HG02973 (cell line): ENCODE measurements around the gene ILDR2.
"Not testable (repeated sequence)": the region's sequence is repeated elsewhere in the genome, so short reads cannot be mapped to it uniquely, and the experiment has no call there.

Source experiments
- ATAC-seq: cut with Tn5 transposase; IDR thresholded peaks from one replicate; pipeline ENCODE4 v1.9.1; 2021; ENCODE audit warnings: moderate library complexity; ENCODE audit not compliant: unreplicated experiment

ILDR2 gene

DNA sequence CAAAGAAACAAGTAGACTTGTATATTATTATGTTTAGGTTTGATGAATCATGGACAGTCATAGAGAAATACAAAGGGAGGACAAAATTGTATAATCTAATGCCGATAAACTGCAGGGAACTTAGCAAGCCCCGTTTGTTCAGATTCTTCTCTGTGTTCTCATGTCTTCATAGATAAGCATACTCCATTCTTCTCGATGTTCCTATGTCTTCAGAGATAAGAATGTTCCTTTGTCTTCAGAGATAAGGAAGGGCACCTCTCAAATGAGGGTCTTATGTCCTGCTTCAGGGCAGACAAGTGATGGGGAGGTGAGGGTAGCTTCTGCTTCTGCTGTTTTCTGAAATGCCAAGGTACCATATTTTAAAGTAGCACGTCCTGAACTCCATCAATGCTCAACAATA is 79.6 kb downstream of the ILDR2 start:
- no peak for ATAC-seq

DNA sequence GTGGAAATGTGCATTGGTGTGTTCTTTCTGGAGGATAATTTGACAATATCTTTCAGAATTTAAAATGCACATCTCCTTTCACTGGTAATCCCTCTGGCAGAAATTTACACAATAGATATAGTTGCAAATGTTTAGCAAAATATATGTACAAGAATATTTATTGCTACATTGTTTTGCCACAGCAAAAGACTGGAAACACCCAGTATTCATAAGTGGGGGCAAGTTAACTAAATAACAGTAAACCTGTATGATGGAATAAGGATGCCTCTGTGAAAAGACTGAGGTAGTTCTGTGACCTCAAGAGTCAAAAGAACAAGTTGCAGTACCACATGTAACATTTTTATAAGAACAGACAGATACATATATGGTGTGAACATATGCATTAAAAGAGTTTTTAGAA is 85.6 kb downstream of the ILDR2 start:
- ATAC-seq, result no peak

DNA sequence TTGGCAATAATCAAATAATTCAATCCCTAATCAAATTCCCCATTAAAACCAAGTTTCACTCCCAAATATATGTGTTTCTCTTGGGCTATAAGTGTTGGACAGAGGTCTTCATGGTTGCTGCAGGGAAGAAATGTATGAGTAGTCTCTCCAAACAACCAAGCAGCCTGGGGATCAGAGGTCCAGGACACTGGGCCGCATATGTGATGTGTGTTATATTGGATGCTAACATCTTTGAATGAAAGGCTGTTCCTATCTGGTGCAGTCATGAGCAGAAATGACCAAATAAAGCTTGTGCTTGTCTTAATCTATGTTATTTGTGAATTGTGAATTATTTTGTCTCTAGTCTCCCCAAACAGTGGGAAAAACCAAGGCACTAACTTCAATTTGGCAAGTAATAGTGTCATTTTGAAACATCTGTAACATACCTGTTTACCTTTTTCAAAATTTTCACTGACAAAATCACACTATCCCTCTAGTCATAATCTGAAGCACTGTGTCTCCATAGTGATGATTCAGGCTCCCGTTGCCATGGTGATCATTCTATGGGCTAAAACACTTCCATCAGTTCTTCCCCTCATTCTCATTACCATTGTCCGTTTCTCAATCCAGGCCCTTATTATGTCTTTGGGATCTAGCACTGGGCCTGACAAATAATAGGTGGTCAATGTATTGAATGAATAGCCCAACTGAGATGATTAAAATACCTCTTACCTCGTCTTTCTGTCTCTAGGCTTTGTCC is 86.8 kb downstream of the ILDR2 start:
- no peak for ATAC-seq

DNA sequence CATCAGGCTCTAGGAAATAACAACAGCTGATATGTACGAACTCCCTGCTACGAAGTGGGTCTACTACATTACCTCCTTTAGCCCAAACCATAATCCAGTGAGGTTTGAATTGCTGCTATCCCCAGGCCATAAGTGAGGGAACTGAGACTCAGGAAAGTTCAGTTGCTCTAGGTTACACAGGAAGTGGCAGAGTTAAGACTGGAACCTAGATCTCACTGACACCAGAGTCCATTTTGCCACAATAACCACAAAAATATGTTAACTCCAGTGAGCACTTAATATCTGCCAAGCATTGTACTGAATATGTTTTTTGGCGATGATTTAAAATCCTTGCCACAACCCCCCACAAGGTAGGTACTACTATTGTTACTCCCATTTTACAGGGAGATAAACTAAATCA is 90.4 kb downstream of the ILDR2 start:
- ATAC-seq, result no peak

DNA sequence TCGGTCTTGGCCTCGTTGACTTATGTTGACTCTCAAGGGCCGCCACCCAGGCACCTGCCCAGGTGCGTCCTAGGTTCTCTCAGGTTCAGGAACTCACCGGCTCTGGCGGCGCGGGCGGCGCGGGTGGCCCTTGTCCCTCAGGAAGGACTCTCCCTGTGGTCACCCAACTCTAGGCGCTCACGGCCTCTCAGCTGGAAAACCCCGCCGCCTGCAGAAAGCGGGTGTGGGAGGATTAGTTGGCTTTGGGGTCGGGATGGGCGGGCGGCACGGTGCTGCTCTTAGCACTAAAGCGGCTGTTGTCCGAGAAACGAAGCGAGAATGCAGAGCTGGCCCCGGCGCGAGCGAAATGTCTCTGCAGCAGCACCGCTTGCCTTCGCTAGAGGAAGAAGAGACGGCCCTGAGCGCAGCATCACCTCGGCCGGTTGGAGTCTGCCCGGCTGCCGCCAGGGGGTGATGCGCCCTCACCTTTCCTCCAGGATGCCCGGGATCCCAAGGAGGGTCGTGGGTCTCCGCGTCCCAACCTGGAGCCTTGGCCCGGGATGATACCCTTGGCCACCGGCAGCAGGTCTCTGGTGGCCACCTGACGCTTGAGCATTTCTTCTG is 91.2 kb downstream of the ILDR2 start:
- peak; percentile 76 for ATAC-seq

DNA sequence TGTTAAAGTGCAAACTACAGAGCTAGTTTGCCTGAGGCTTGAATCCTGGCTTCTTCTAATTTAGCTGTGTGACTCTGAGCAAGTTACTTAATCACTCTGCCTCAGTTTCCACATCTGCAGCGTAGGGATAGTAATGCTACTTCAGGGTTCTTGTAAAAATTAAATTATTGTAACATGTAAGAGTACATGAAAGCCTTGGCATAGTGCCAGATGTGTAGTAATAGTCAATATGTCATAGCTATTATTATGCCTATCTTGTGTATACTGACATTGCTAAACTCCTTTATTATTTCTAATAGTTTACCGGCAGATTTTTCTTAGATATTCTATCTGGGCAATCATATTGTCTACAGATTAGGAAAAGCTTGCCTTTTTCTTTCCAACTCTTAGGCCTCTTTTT is 92.4 kb downstream of the ILDR2 start:
- no peak for ATAC-seq

DNA sequence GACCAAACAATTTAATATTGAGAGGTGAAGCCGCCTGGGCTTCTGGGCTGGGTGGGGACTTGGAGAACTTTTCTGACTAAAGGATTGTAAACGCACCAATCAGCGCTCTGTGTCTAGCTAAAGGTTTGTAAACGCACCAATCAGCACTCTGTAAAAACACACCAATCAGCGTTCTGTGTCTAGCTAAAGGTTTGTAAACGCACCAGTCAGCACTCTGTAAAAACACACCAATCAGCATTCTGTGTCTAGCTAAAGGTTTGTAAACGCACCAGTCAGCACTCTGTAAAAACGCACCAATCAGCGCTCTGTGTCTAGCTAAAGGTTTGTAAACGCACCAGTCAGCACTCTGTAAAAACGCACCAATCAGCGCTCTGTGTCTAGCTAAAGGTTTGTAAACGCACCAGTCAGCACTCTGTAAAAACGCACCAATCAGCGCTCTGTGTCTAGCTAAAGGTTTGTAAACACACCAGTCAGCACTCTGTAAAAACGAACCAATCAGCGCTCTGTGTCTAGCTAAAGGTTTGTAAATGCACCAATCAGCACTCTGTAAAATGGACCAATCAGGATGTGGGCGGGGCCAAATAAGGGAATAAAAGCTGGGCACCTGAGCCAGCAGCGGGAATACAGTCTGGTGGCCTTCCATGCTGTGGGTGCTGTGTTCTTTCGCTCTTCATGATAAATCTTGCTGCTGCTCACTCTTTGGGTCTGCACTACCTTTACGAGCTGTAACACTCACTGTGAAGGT is 97.0 kb downstream of the ILDR2 start:
- not testable (repeated sequence) for ATAC-seq

DNA sequence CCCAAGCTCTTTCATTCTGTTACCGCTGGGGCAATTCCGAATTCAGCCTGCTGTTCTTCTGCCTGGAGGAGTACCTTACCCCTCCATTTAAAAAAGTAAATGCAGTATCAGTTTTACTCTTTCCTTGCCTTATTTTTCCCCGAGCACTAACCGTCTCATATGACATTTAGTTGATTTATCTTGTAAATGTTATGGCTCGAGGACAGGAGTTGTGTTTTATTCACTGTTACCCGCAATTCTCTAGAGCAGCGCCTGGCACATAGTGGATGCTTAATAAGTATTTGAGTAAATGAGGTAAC is 98.9 kb downstream of the ILDR2 start:
- peak; percentile 0 for ATAC-seq

DNA sequence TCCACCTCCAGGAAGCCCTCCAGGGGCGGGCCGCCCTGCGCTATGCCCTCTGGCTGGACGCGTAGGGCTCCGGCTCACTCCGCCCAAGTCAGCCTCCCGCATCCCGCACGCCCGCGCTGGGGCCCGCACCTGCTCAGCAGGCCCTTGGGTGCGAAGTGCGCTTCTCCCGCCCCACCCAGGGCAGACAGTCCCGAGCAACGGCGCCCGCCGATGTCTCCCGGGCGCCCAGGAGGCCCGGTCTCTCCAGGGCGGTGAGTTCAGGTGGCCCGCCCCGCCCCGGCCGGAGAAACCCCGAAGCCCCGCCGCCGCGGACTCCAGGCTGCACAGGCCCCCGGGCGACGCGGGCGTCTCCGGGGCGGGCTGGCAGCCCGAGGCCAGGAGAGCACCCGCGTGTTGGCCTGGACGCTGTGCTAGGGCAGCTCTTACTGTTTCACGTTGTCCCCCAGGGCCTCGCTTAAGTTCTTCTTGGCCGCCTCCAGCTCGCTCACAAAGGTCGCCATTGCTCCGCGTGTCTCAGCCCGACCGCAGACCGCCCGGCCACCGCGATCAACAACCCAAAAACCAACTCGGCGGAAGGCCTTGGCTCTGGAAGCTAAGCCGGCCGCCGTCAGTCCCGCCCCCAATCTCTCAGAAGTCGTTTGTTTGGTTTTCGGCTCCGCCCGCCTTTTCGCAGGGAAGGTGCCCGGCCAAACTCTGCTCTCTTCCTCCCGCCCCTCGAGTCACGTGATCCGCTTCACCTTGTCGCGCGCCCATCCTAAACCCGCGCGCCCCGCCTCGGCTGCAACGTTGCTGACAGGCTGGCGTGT is 99.4 kb downstream of the ILDR2 start, which contains the start of gene TADA1:
TADA1 (minus strand) TSS at position 531 of the 806 bp plus-strand sequence; CDS start at position 500, 31 bp downstream.
- ATAC-seq, result peak; percentile 85

DNA sequence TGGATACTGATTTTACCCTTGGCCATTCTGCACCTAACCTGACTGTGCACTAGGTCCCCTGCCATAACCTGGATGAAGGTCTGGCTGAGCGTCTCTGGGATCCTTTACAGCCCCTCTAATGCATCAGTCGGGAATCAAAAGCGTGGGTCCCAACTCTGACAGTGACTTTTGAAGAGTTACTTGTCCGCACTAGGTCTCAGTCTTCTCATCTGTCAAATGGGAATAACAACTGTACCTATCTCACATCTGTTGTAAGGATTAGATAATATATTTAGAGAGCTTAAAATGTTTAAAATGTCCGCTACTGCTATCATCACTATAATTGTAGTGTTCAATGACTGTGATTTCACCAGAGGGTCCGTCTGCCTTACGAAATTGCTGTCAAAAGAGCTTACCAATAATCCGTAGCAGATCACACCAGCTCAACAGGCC is 100.0 kb downstream of the ILDR2 start:
- no peak for ATAC-seq

DNA sequence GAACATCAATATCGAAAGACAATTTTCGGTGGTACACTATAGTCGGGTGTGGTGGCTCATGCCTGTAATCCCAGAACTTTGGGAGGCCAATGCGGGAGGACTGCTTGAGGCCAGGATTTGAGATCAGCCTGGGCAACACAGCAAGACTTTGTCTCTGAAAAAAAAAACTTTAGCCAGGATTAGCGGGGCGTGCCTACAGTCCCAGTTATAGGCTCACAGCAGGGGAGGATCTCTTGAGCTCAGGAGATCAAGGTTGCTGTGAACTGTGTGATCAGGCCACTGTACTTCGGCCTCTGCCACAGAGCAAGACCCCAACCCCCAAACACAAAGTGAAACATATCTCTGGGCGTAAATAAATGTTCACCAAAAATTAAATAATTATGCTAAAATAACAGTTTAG is 100.9 kb downstream of the ILDR2 start:
- no peak for ATAC-seq

DNA sequence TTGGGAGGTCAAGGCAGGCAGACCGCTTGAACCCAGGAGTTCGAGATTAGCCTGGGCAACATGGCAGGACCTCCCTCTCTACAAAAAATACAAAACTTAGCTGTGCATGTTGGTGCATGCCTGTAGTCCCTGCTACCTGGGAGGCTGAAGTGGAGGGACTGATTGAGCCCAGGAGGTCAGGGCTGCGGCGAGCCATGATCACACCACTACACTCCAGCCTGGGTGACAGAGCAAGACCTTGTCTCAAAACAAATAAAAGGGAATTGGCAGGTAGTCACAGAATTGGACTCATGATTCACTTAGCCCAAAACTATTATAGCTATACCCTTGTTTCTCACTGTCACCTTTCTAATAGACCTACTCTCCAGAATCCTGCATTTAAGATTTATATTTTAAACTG is 104.8 kb downstream of the ILDR2 start:
- ATAC-seq, result no peak

DNA sequence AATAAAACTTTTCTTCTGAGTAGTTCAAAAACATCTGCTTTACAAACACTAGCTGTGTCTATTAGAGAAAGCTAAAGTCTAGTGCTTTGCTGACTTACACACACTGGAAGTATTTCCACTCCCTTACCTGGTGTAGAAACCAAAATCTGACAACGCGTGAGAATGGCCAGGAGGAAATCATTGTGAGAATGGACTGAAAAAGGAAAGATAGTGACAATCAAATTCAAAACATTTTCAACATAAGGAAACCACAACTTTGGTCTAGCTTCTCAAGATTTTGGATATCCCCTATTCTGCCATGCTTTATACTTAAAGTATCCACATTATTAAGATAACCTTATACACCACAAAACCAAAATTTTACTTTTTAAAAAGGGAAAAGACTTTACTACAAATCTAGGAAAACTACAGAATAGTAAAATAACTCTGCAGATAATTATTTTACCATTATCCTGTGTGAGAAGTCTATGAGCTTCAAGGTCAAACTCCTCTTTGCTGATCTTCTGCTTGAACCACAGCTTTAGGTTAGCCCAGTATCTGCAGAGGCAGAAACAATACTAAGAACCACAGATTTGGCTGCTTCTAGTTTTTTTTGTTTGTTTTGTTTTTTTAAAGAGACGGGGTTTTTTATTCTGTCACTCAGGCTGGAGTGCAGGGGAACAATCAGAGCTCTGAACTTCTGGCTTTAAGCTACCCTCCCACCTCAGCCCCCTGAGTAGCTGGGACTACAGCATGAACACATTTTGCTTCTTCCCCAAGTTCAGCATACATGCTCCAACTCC is 105.8 kb downstream of the ILDR2 start:
- ATAC-seq, result no peak

DNA sequence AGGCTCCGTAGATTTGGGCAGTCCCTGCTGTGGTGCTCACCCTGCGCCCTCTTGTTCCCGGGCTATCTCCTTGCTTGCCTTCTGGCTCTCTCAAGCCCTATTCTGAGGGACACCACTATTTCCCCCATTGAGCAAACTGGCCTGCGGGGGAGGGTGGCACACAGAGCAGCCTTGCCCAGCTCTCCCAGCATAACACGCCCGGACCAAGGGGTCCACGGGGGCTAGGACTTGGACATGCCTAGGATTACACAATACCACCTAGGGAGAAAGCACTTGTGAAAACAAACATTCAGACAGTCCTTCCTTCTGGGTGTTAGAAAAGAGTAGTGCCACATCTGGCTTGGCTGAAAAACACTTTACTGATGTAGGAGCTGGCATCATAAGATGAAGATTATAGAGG is 106.7 kb downstream of the ILDR2 start:
- no peak for ATAC-seq

DNA sequence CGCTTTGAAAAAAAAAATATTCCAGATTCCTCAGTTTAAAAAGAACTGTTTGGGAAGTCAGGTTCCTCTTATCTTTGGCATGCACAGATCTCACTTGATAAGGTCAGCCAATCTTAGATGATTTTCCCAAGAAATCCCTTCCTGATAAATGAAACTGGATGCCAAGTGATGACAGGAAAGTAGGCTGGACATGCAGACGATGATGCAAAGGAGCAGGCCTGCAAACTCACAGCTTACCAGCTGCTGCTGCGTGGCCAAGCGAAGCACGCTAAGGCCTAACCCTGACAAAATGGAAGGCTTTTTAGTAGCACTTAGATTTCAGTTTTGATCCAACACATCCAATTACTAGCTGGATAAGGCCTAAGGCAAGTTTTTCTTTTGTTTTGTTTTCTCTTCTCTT is 109.4 kb downstream of the ILDR2 start:
- ATAC-seq, result no peak

DNA sequence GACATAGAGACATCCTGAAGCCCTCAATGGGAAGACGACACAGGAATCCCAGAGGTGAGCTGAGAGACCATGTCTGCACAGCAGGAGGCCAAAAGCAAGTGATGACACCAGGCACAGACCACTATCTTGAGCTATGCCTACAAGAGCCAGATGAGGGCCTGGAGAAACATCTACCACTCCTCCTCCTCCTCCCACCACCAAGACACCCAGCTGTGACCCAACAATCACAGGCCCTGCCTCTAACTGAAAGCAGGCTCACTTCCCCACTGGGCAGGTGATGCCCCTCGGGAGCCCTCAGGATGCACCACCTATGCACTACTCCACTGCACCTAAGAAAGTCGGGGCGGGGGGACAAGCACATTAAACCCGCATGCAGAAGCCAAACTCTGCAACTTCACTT is 115.7 kb downstream of the ILDR2 start:
- ATAC-seq, result no peak

DNA sequence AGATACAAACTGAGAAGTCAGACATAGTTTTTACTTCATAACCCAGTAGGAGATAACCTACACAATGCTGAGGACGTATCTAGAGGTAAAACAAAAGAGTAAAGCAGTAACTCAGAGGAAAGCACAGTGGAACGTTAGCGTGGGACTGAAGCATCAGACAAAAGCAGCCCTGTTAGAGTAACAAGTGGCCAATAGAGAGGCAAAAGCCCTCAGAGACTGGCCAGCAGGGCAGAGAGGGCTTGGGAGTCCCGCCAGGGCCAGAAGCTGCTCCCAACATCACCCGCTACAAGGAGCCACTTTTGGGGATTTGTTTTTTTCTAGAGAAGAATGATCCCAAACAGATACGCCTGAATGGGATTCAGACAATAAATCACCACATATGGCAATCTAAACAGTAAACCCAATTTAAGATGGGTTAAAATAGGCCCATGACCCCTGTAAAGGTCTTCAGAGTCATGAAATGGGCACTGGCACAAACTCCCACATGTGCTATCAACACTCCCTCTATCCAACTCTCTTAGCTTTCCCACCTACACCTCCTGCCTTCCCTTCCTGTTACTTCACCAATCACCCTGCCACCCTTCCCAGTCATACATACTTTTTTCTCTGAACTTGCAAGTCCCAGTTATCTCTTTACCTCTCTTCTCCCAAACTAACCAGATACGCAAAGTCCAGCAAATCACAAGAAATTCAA is 116.5 kb downstream of the ILDR2 start:
- ATAC-seq, result no peak
